WTC11 (cell line): ENCODE results near the gene NOTCH2. TPM values are rescaled to one million over a fixed set of nuclear protein-coding genes. Genes with fewer than 3 reads are reported as not detected.

Experiments
- ATAC-seq: fragments of 200-7000 bp; cut with Tn5 transposase; 2 replicates; pipeline ENCODE4 v1.10.0; 2021; ENCODE audit warnings: mild to moderate bottlenecking, moderate library complexity
- CTCF ChIA-PET: fragments of 300-600 bp; sonication (Branson Sonifier 250); formaldehyde crosslinking; loops from one replicate; lab custom pipeline; 2021; ENCODE audit warnings: antibody characterized with exemption; lab: Charles Lee
- POLR2A ChIA-PET: fragments of 350-600 bp; sonication (Branson Sonifier 250); formaldehyde crosslinking; loops from one replicate; lab custom pipeline; 2021; ENCODE audit warnings: antibody characterized with exemption; lab: Charles Lee
- DNase-seq: peaks from one replicate; pipeline ENCODE4 v3.0.0; 2021; ENCODE audit warnings: low spot score
- H3K27ac Mint-ChIP-seq: 2 replicates; pipeline ENCODE4 v1.8.0; 2021; ENCODE audit warnings: mixed read lengths
- H3K27me3 Mint-ChIP-seq: 2 replicates; pipeline ENCODE4 v1.8.0; 2021; ENCODE audit warnings: low read depth, mild to moderate bottlenecking, moderate library complexity, mixed read lengths
- H3K36me3 Mint-ChIP-seq: 2 replicates; pipeline ENCODE4 v1.8.0; 2021; ENCODE audit warnings: mixed read lengths
- H3K4me1 Mint-ChIP-seq: 2 replicates; pipeline ENCODE4 v1.8.0; 2022; ENCODE audit warnings: mixed read lengths
- H3K4me3 Mint-ChIP-seq: 2 replicates; pipeline ENCODE4 v1.8.0; 2021; ENCODE audit warnings: mild to moderate bottlenecking, moderate library complexity, mixed read lengths
- H3K9me3 Mint-ChIP-seq: 2 replicates; pipeline ENCODE4 v1.8.0; 2021; ENCODE audit warnings: mixed read lengths
- ELF4 ChIP-seq: sonication (generic); formaldehyde crosslinking; IDR thresholded peaks from 2 replicates; pipeline ENCODE4 v1.8.1; 2022; ENCODE audit warnings: low read depth, mild to moderate bottlenecking, moderate library complexity, missing genetic modification reagents
- EMX1 ChIP-seq: fragments of 250-450 bp; sonication (Bioruptor Pico); IDR thresholded peaks from 2 replicates; pipeline ENCODE4 v1.8.0; 2021; ENCODE audit warnings: mild to moderate bottlenecking
- FOXK1 ChIP-seq: sonication (generic); formaldehyde crosslinking; IDR thresholded peaks from 2 replicates; pipeline ENCODE4 v1.8.0; 2022; ENCODE audit warnings: mild to moderate bottlenecking, moderate library complexity, missing genetic modification reagents
- NFATC4 ChIP-seq: fragments of 250-450 bp; sonication (Bioruptor Pico); IDR thresholded peaks from 2 replicates; pipeline ENCODE4 v1.9.0; 2021; ENCODE audit warnings: mild to moderate bottlenecking
- NFE2L1 ChIP-seq: sonication (generic); formaldehyde crosslinking; IDR thresholded peaks from 2 replicates; pipeline ENCODE4 v1.8.1; 2023; ENCODE audit warnings: missing genetic modification reagents
- NR2C2 ChIP-seq: sonication (generic); formaldehyde crosslinking; IDR thresholded peaks from 2 replicates; pipeline ENCODE4 v1.8.0; 2022; ENCODE audit warnings: mild to moderate bottlenecking, missing genetic modification reagents
- RELA ChIP-seq: sonication (generic); formaldehyde crosslinking; IDR thresholded peaks from 2 replicates; pipeline ENCODE4 v1.8.1; 2022; ENCODE audit warnings: missing genetic modification reagents, mild to moderate bottlenecking, borderline replicate concordance
- TEAD4 ChIP-seq: sonication (generic); formaldehyde crosslinking; IDR thresholded peaks from 2 replicates; pipeline ENCODE4 v1.8.0; 2022; ENCODE audit warnings: mild to moderate bottlenecking, missing genetic modification reagents
- ZBTB21 ChIP-seq: sonication (generic); formaldehyde crosslinking; IDR thresholded peaks from 2 replicates; pipeline ENCODE4 v1.8.1; 2023; ENCODE audit warnings: mild to moderate bottlenecking, missing genetic modification reagents, borderline replicate concordance
- ZNF232 ChIP-seq: sonication (generic); formaldehyde crosslinking; IDR thresholded peaks from 2 replicates; pipeline ENCODE4 v1.8.0; 2022; ENCODE audit warnings: mild to moderate bottlenecking, missing genetic modification reagents
- ZNF671 ChIP-seq: fragments of 250-450 bp; sonication (Bioruptor Pico); IDR thresholded peaks from 2 replicates; pipeline ENCODE4 v1.8.0; 2021; ENCODE audit warnings: mild to moderate bottlenecking
- total RNA-seq: library from RNA; stranded (reverse); gene quantifications from 3 replicates; pipeline ENCODE4 v1.2.3, GENCODE V29; 2021
- TF ChIP-seq, protein P1 (sequence below): fragments of 200-600 bp; IDR thresholded peaks from 2 replicates; pipeline ENCODE4 v1.8.0; 2022; ENCODE audit warnings: antibody characterized with exemption
- TF ChIP-seq, protein P2 (sequence below): fragments of 250-450 bp; sonication (Bioruptor Pico); IDR thresholded peaks from 2 replicates; pipeline ENCODE4 v1.9.0; 2021; ENCODE audit warnings: mild to moderate bottlenecking, borderline replicate concordance
- TF ChIP-seq, protein P3 (sequence below): sonication (generic); formaldehyde crosslinking; IDR thresholded peaks from 2 replicates; pipeline ENCODE4 v1.8.0; 2022; ENCODE audit warnings: missing genetic modification reagents
- TF ChIP-seq, protein P4 (sequence below): sonication (generic); formaldehyde crosslinking; IDR thresholded peaks from 2 replicates; pipeline ENCODE4 v1.8.0; 2022; ENCODE audit warnings: mild to moderate bottlenecking, missing genetic modification reagents
- TF ChIP-seq, protein P5 (sequence below): sonication (generic); formaldehyde crosslinking; IDR thresholded peaks from 2 replicates; pipeline ENCODE4 v1.8.1; 2022; ENCODE audit warnings: missing genetic modification reagents, borderline replicate concordance

The NOTCH2 gene
- total RNA-seq, 1 experiment from 2014 or later, result 60.9 TPM

DNA sequence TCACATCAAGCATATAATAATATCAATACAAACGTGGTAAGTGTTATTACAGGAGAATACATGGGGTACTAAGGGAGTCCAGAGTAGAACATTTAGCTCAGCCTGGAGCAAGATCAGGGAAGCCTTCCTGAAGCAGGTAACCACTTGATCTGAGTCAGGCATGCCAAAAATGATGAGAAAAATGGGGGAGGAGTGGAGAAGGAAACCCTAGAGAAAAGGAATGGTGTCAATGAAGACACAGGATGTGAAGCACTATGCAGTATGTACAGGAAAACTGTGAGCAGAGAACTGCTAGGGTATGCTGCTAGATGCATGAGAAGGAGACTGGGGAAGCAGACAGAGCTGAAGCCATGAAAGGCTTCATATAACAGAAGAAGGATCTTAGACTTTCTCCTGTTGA lies 84.7 kb downstream of the NOTCH2 start (continued):
- TF ChIP-seq ZNF671 (CRISPR knock-in tag) (no peak), NR2C2 (CRISPR knock-in tag) (no peak), FOXK1 (CRISPR knock-in tag) (no peak)
- TF ChIP-seq, protein P1, sequence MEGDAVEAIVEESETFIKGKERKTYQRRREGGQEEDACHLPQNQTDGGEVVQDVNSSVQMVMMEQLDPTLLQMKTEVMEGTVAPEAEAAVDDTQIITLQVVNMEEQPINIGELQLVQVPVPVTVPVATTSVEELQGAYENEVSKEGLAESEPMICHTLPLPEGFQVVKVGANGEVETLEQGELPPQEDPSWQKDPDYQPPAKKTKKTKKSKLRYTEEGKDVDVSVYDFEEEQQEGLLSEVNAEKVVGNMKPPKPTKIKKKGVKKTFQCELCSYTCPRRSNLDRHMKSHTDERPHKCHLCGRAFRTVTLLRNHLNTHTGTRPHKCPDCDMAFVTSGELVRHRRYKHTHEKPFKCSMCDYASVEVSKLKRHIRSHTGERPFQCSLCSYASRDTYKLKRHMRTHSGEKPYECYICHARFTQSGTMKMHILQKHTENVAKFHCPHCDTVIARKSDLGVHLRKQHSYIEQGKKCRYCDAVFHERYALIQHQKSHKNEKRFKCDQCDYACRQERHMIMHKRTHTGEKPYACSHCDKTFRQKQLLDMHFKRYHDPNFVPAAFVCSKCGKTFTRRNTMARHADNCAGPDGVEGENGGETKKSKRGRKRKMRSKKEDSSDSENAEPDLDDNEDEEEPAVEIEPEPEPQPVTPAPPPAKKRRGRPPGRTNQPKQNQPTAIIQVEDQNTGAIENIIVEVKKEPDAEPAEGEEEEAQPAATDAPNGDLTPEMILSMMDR, result no peak
- TF ChIP-seq, protein P2, sequence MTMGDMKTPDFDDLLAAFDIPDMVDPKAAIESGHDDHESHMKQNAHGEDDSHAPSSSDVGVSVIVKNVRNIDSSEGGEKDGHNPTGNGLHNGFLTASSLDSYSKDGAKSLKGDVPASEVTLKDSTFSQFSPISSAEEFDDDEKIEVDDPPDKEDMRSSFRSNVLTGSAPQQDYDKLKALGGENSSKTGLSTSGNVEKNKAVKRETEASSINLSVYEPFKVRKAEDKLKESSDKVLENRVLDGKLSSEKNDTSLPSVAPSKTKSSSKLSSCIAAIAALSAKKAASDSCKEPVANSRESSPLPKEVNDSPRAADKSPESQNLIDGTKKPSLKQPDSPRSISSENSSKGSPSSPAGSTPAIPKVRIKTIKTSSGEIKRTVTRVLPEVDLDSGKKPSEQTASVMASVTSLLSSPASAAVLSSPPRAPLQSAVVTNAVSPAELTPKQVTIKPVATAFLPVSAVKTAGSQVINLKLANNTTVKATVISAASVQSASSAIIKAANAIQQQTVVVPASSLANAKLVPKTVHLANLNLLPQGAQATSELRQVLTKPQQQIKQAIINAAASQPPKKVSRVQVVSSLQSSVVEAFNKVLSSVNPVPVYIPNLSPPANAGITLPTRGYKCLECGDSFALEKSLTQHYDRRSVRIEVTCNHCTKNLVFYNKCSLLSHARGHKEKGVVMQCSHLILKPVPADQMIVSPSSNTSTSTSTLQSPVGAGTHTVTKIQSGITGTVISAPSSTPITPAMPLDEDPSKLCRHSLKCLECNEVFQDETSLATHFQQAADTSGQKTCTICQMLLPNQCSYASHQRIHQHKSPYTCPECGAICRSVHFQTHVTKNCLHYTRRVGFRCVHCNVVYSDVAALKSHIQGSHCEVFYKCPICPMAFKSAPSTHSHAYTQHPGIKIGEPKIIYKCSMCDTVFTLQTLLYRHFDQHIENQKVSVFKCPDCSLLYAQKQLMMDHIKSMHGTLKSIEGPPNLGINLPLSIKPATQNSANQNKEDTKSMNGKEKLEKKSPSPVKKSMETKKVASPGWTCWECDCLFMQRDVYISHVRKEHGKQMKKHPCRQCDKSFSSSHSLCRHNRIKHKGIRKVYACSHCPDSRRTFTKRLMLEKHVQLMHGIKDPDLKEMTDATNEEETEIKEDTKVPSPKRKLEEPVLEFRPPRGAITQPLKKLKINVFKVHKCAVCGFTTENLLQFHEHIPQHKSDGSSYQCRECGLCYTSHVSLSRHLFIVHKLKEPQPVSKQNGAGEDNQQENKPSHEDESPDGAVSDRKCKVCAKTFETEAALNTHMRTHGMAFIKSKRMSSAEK (CRISPR knock-in tag), result no peak
- TF ChIP-seq, protein P3, sequence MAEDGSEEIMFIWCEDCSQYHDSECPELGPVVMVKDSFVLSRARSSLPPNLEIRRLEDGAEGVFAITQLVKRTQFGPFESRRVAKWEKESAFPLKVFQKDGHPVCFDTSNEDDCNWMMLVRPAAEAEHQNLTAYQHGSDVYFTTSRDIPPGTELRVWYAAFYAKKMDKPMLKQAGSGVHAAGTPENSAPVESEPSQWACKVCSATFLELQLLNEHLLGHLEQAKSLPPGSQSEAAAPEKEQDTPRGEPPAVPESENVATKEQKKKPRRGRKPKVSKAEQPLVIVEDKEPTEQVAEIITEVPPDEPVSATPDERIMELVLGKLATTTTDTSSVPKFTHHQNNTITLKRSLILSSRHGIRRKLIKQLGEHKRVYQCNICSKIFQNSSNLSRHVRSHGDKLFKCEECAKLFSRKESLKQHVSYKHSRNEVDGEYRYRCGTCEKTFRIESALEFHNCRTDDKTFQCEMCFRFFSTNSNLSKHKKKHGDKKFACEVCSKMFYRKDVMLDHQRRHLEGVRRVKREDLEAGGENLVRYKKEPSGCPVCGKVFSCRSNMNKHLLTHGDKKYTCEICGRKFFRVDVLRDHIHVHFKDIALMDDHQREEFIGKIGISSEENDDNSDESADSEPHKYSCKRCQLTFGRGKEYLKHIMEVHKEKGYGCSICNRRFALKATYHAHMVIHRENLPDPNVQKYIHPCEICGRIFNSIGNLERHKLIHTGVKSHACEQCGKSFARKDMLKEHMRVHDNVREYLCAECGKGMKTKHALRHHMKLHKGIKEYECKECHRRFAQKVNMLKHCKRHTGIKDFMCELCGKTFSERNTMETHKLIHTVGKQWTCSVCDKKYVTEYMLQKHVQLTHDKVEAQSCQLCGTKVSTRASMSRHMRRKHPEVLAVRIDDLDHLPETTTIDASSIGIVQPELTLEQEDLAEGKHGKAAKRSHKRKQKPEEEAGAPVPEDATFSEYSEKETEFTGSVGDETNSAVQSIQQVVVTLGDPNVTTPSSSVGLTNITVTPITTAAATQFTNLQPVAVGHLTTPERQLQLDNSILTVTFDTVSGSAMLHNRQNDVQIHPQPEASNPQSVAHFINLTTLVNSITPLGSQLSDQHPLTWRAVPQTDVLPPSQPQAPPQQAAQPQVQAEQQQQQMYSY (CRISPR knock-in tag), result no peak

DNA sequence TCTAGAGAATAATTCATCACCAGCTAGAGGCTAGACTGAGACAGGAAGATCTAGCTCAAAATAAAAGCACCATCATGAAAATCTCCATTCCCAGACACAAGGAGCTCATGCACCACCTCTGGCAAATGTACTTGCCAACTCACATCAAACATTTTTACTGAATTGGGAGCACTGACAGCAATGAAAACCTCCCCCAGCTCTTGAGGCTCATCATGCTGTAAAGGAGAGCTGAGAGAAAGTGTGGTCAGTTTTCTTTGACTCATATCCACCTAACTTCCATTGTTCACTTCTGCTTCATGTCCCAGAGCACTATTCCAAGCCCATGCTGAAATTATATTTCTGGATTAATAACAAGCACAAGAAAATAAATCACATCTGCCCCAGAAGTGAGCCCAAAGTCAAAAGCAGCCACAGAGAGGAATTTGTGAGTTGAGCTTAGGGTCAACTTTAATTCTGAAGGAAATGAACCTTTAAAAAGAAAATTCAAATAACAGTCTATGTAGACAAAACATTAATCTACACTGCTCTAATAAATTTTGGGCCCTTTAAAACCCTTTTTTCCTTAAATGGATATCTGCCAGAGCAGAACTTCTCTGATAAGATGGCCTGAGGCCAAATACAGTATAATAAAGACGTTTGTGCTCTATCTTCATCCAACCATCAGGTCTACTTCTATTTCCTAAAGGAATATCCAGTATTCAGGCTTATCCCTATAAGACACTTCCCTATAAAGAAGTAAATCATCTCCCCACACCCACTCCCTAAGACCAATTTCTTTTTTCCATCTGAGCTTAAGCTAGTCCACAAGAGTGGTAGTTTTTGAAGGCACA lies 87.3 kb downstream of the NOTCH2 start:
- Mint-ChIP-seq H3K4me3 (no peak overlapping the region), H3K36me3 (no peaks in the 10 kb centered on the region), H3K4me1 (no peaks in the 10 kb centered on the region; the same call in 1 of the 2 replicates), H3K27ac (no peak overlapping the region), H3K9me3 (no peaks in the 10 kb centered on the region), H3K27me3 (no peaks in the 10 kb centered on the region)
- ATAC-seq, result no peak
- ChIA-PET CTCF (interaction anchor here (1.1 kb wide), 1 partner anchor 14 kb away, joined by 3 read pairs; no protein-coding TSS in a partner anchor), POLR2A (interaction anchor here (0.7 kb wide), 1 partner anchor 9 kb away, joined by 4 read pairs; no protein-coding TSS in a partner anchor)
- TF ChIP-seq ZBTB21 (CRISPR knock-in tag) (no peak), NFATC4 (CRISPR knock-in tag) (no peak), RELA (CRISPR knock-in tag) (no peak), ZNF232 (CRISPR knock-in tag) (no peak), ELF4 (CRISPR knock-in tag) (no peak), EMX1 (CRISPR knock-in tag) (no peak), NFE2L1 (no peak), TEAD4 (no peak)
- TF ChIP-seq, protein P4, sequence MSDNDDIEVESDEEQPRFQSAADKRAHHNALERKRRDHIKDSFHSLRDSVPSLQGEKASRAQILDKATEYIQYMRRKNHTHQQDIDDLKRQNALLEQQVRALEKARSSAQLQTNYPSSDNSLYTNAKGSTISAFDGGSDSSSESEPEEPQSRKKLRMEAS (CRISPR knock-in tag), result no peak
- TF ChIP-seq, protein P5, sequence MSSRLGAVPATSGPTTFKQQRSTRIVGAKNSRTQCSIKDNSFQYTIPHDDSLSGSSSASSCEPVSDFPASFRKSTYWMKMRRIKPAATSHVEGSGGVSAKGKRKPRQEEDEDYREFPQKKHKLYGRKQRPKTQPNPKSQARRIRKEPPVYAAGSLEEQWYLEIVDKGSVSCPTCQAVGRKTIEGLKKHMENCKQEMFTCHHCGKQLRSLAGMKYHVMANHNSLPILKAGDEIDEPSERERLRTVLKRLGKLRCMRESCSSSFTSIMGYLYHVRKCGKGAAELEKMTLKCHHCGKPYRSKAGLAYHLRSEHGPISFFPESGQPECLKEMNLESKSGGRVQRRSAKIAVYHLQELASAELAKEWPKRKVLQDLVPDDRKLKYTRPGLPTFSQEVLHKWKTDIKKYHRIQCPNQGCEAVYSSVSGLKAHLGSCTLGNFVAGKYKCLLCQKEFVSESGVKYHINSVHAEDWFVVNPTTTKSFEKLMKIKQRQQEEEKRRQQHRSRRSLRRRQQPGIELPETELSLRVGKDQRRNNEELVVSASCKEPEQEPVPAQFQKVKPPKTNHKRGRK (CRISPR knock-in tag), result no peak
- TF ChIP-seq, all 79 proteins: peak for 0
- no peak for DNase-seq
